Nephron progenitor cell (in vitro differentiated cells): ENCODE measurements around the gene SCAANT1.

Experiments used
- DNase-seq: peaks from one replicate; pipeline ENCODE4 v3.0.0; 2021
- H3K27ac Mint-ChIP-seq: 2 replicates; pipeline ENCODE4 v1.8.0; 2021; ENCODE audit warnings: mild to moderate bottlenecking, moderate library complexity, mixed read lengths
- H3K27me3 Mint-ChIP-seq: 2 replicates; pipeline ENCODE4 v1.8.0; 2021; ENCODE audit warnings: mild to moderate bottlenecking, low read depth, mixed read lengths; ENCODE audit not compliant: poor library complexity
- H3K36me3 Mint-ChIP-seq: 2 replicates; pipeline ENCODE4 v1.8.0; 2021; ENCODE audit warnings: low read depth, mixed read lengths
- H3K4me1 Mint-ChIP-seq: 2 replicates; pipeline ENCODE4 v1.8.0; 2021; ENCODE audit warnings: mixed read lengths
- H3K4me3 Mint-ChIP-seq: 2 replicates; pipeline ENCODE4 v1.8.0; 2021; ENCODE audit warnings: mild to moderate bottlenecking, moderate library complexity, mixed read lengths
- H3K9me3 Mint-ChIP-seq: 2 replicates; pipeline ENCODE4 v1.8.0; 2021; ENCODE audit warnings: mild to moderate bottlenecking, moderate library complexity, mixed read lengths
- CTCF ChIP-seq: fragments of 200-600 bp; sonication (generic); IDR thresholded peaks from 2 replicates; pipeline ENCODE4 v1.5.0; 2021; ENCODE audit warnings: antibody characterized with exemption

SCAANT1 gene

GRCh38 chr3:63875510-63875909 is 36.7 kb downstream of the SCAANT1 start:
- peak overlapping the region; percentile 30 for H3K27ac Mint-ChIP-seq
- H3K36me3 Mint-ChIP-seq = peaks cover 12% of the 10 kb centered on the region
- no peak for TF ChIP-seq CTCF
- peaks cover 57% of the 10 kb centered on the region for H3K4me1 Mint-ChIP-seq
- no peaks in the 10 kb centered on the region for H3K9me3 Mint-ChIP-seq
- no peak for DNase-seq
- H3K4me3 Mint-ChIP-seq = no peak overlapping the region
- no peaks in the 10 kb centered on the region for H3K27me3 Mint-ChIP-seq

GRCh38 chr3:63874769-63875168 is 37.4 kb downstream of the SCAANT1 start:
- no peak for DNase-seq
- no peak overlapping the region for H3K4me3 Mint-ChIP-seq
- no peak overlapping the region for H3K27ac Mint-ChIP-seq
- H3K4me1 Mint-ChIP-seq = peaks cover 51% of the 10 kb centered on the region
- no peaks in the 10 kb centered on the region for H3K27me3 Mint-ChIP-seq
- peaks cover 12% of the 10 kb centered on the region for H3K36me3 Mint-ChIP-seq
- no peaks in the 10 kb centered on the region for H3K9me3 Mint-ChIP-seq
- TF ChIP-seq CTCF = no peak

GRCh38 chr3:63872135-63872924 is 39.9 kb downstream of the SCAANT1 start:
- H3K4me1 Mint-ChIP-seq = peaks cover 38% of the 10 kb centered on the region
- H3K27me3 Mint-ChIP-seq = no peaks in the 10 kb centered on the region
- no peak overlapping the region for H3K4me3 Mint-ChIP-seq
- H3K9me3 Mint-ChIP-seq = no peaks in the 10 kb centered on the region
- TF ChIP-seq CTCF = no peak
- DNase-seq = no peak
- H3K36me3 Mint-ChIP-seq = peaks cover 13% of the 10 kb centered on the region
- no peak overlapping the region for H3K27ac Mint-ChIP-seq

- H3K4me3 Mint-ChIP-seq = no peak overlapping the region
- DNase-seq = no peak
- no peak overlapping the region for H3K27ac Mint-ChIP-seq
- no peak for TF ChIP-seq CTCF
- H3K9me3 Mint-ChIP-seq = no peaks in the 10 kb centered on the region
- no peaks in the 10 kb centered on the region for H3K27me3 Mint-ChIP-seq
- peaks cover 27% of the 10 kb centered on the region for H3K4me1 Mint-ChIP-seq
- peaks cover 28% of the 10 kb centered on the region for H3K36me3 Mint-ChIP-seq
These were observed 41.6 kb downstream of the SCAANT1 start for GRCh38 chr3:63870615-63871005.

- no peak for TF ChIP-seq CTCF
- no peak for DNase-seq
- Mint-ChIP-seq H3K9me3 (no peaks in the 10 kb centered on the region), H3K27me3 (no peaks in the 10 kb centered on the region), H3K4me1 (peaks cover 26% of the 10 kb centered on the region), H3K27ac (no peak overlapping the region), H3K4me3 (no peak overlapping the region), H3K36me3 (peaks cover 31% of the 10 kb centered on the region)
These were observed 42.1 kb downstream of the SCAANT1 start for GRCh38 chr3:63869940-63870614.
